ENCODE measurements around the gene DOCK3. TPM values are rescaled to one million over a fixed set of nuclear protein-coding genes. Genes with fewer than 3 reads are reported as not detected.

The DOCK3 gene
- total RNA-seq, 1 experiment from 2014 or later, result 8.3 TPM

- no peak overlapping the region for H3K27ac ChIP-seq (ENCODE audit: insufficient read length, low read depth, low read length)
- no peak overlapping the region for H4K91ac ChIP-seq (ENCODE audit: insufficient read length, low read depth, low read length)
- H3K4me1 ChIP-seq (ENCODE audit: insufficient read depth, low read length), result peaks cover 2% of the 10 kb centered on the region; the same call in 1 of the 2 replicates
- H2BK120ac ChIP-seq (ENCODE audit: low read depth, low read length, poor library complexity, severe bottlenecking), result no peak overlapping the region
- no peak overlapping the region for H3K18ac ChIP-seq (ENCODE audit: insufficient read length, low read depth, low read length)
- H3K4ac ChIP-seq (ENCODE audit: low read depth, low read length), result no peak overlapping the region
- H3T11ph ChIP-seq (ENCODE audit: low read length), result no peak overlapping the region
- H2BK20ac ChIP-seq (ENCODE audit: low read depth, low read length, poor library complexity, severe bottlenecking), result no peak overlapping the region
- H3K27ac Mint-ChIP-seq, result no peak overlapping the region
- H2BK12ac ChIP-seq (ENCODE audit: insufficient read length, low read depth, low read length), result no peak overlapping the region
- H2AK5ac ChIP-seq (ENCODE audit: insufficient read length, low read length), result no peak overlapping the region
- H3K14ac ChIP-seq (ENCODE audit: insufficient read depth, low read length), result no peak overlapping the region
- H3K23me2 ChIP-seq (ENCODE audit: insufficient read length, low read depth, low read length, poor library complexity, severe bottlenecking), result no peaks in the 10 kb centered on the region
- H3K36me3 Mint-ChIP-seq (ENCODE audit: insufficient read depth in 1 of 3, low read depth in 3 of 3), result peaks cover 4 to 13% (median 5%) of the 10 kb centered on the region in 3 experiments; a peak in 5 of 7 replicates
- no peak overlapping the region for H4K8ac ChIP-seq (replicated peaks; ENCODE audit: insufficient read length, low read depth, low read length)
- H3K56ac ChIP-seq (ENCODE audit: insufficient read length, low read depth, low read length), result no peak overlapping the region
- no peak for DNase-seq
- peaks cover 0 to 2% of the 10 kb centered on the region in 2 experiments; a peak in 2 of 5 replicates for H3K9me3 Mint-ChIP-seq
- no peaks in the 10 kb centered on the region for H3K9me3 ChIP-seq (ENCODE audit: control insufficient read depth, low read depth, low read length)
- H2AFZ ChIP-seq (ENCODE audit: low read length), result no peak overlapping the region
- H3K79me1 ChIP-seq (ENCODE audit: insufficient read depth, low read depth, low read length, poor library complexity, severe bottlenecking), result no peaks in the 10 kb centered on the region
- no peak overlapping the region for H3K9ac ChIP-seq (ENCODE audit: extremely low read depth, insufficient read length, low read length)
- H3K23ac ChIP-seq (ENCODE audit: insufficient read length, low read depth, low read length), result no peak overlapping the region
- no peak for TF ChIP-seq CTCF (conservative IDR thresholded peaks at IDR 0.05)
- no peak overlapping the region for H2BK15ac ChIP-seq (ENCODE audit: low read depth, low read length)
- no peaks in the 10 kb centered on the region for H4K20me1 ChIP-seq (ENCODE audit: control insufficient read depth, insufficient read depth, insufficient read length)
- no peaks in the 10 kb centered on the region for H3K27me3 ChIP-seq (ENCODE audit: insufficient read depth, low read length)
- no peak overlapping the region for H3K4me3 Mint-ChIP-seq
- no peaks in the 10 kb centered on the region for H3K27me3 Mint-ChIP-seq (ENCODE audit: low read depth)
- no CpG with 5 or more reads among the region's 2 CpGs for WGBS (ENCODE audit: extremely low coverage, insufficient read length, low lambda C conversion rate)
- no peak overlapping the region for H3K4me2 ChIP-seq (ENCODE audit: insufficient read depth, insufficient read length, low read length)
- H4K5ac ChIP-seq (ENCODE audit: insufficient read length, low read depth, low read length), result no peak overlapping the region
- H2BK5ac ChIP-seq (ENCODE audit: insufficient read length, low read length), result no peak overlapping the region
- peaks cover 8 to 10% of the 10 kb centered on the region in 2 experiments for H3K4me1 Mint-ChIP-seq
- no peaks in the 10 kb centered on the region for H3K79me2 ChIP-seq (ENCODE audit: insufficient read depth, low read length)
Observed at GRCh38 chr3:51330046-51330445, 655.3 kb downstream of the DOCK3 start.

Data from H9 (cell line).